Osteoblast (primary cell): ENCODE results near the gene PTDSS2. TPM values are rescaled to one million over a fixed set of nuclear protein-coding genes. Genes with fewer than 3 reads are reported as not detected.

Experiments
- DNase-seq: peaks from one replicate; pipeline ENCODE4 v3.0.0; 2011; ENCODE audit warnings: low spot score, mixed read lengths; ENCODE audit not compliant: insufficient read length; ENCODE audit errors: missing footprints
- H2AFZ ChIP-seq: 2 replicates; pipeline ENCODE4 v1.6.0; 2011; ENCODE audit warnings: mild to moderate bottlenecking, low read length
- H3K27ac ChIP-seq: 2 replicates; pipeline ENCODE4 v1.5.1; 2011; ENCODE audit warnings: mild to moderate bottlenecking, low read depth, low read length, moderate library complexity
- H3K27me3 ChIP-seq: 2 replicates; pipeline ENCODE4 v1.6.0; 2012; ENCODE audit warnings: mild to moderate bottlenecking, control low read depth, inconsistent platforms, low read length, moderate library complexity; ENCODE audit not compliant: insufficient read depth
- H3K36me3 ChIP-seq: 2 replicates; pipeline ENCODE4 v1.5.1; 2011; ENCODE audit warnings: mild to moderate bottlenecking, low read length, control low read depth, moderate library complexity; ENCODE audit not compliant: insufficient read depth
- H3K4me1 ChIP-seq: 2 replicates; pipeline ENCODE4 v1.5.1; 2011; ENCODE audit warnings: mild to moderate bottlenecking, low read length, control low read depth, moderate library complexity; ENCODE audit not compliant: insufficient read depth
- H3K4me2 ChIP-seq: 2 replicates; pipeline ENCODE4 v1.6.0; 2011; ENCODE audit warnings: mild to moderate bottlenecking, low read length; ENCODE audit not compliant: insufficient read depth
- H3K4me3 ChIP-seq: fragments of 200-600 bp; sonication (generic); 3 replicates; pipeline ENCODE4 v1.5.1; 2012; ENCODE audit warnings: mild to moderate bottlenecking, low read length, inconsistent platforms; ENCODE audit not compliant: insufficient read depth
- H3K79me2 ChIP-seq: 2 replicates; pipeline ENCODE4 v1.6.0; 2012; ENCODE audit warnings: mild to moderate bottlenecking, low read length, control low read depth, inconsistent platforms; ENCODE audit not compliant: insufficient read depth
- H3K9me3 ChIP-seq: 2 replicates; pipeline ENCODE4 v1.5.1; 2011; ENCODE audit warnings: low read depth, low read length, control low read depth
- H4K20me1 ChIP-seq: 2 replicates; pipeline ENCODE4 v1.6.0; 2012; ENCODE audit warnings: mild to moderate bottlenecking, low read length, control low read depth; ENCODE audit not compliant: insufficient read depth
- total RNA-seq: library from RNA; depleted of rRNA; stranded (reverse); fragments of >200 nt; gene quantifications from 2 replicates; pipeline ENCODE4 v1.2.3, GENCODE V29; 2012
- TF ChIP-seq, protein P1 (sequence below): IDR thresholded peaks from 2 replicates; pipeline ENCODE4 v1.5.1; 2011; ENCODE audit warnings: mild to moderate bottlenecking, low read depth, low read length, moderate library complexity; ENCODE audit errors: extremely low read depth

The PTDSS2 gene
- total RNA-seq, 1 donor: 36.2 TPM

DNA sequence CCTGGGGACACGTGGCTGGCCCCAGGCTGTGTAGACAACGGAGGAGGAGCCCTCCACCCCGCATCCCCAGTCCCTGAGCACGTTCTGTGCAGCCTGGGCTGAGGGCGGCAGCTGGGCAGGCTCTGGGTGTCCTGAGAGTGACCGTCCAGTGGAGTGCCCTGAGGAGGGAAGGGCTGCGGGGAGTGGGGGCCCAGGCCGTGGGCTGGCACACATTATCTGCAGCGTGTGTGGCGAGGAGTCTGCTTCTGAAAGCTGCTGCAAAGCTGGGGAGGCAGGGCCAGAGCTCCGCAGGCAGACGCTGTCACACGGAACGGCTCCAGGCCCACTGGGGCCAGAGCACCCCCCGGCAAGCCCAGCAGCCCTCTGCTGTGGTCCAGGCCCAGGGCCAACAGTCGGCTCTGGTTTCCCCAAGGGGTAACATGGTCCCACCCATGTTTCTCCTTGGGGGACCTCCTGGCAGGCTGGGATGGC is 7.4 kb upstream of the PTDSS2 start:
- no peaks in the 10 kb centered on the region for H3K79me2 ChIP-seq
- H2AFZ ChIP-seq: no peak overlapping the region
- no peak overlapping the region for H3K4me2 ChIP-seq
- DNase-seq: peak; percentile 84
- no peaks in the 10 kb centered on the region for H4K20me1 ChIP-seq
- H3K27ac ChIP-seq: no peak overlapping the region
- H3K4me3 ChIP-seq: no peak overlapping the region
- no peaks in the 10 kb centered on the region for H3K36me3 ChIP-seq
- H3K9me3 ChIP-seq: no peaks in the 10 kb centered on the region
- peaks cover 4% of the 10 kb centered on the region for H3K4me1 ChIP-seq
- TF ChIP-seq, protein P1, sequence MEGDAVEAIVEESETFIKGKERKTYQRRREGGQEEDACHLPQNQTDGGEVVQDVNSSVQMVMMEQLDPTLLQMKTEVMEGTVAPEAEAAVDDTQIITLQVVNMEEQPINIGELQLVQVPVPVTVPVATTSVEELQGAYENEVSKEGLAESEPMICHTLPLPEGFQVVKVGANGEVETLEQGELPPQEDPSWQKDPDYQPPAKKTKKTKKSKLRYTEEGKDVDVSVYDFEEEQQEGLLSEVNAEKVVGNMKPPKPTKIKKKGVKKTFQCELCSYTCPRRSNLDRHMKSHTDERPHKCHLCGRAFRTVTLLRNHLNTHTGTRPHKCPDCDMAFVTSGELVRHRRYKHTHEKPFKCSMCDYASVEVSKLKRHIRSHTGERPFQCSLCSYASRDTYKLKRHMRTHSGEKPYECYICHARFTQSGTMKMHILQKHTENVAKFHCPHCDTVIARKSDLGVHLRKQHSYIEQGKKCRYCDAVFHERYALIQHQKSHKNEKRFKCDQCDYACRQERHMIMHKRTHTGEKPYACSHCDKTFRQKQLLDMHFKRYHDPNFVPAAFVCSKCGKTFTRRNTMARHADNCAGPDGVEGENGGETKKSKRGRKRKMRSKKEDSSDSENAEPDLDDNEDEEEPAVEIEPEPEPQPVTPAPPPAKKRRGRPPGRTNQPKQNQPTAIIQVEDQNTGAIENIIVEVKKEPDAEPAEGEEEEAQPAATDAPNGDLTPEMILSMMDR: no peak
- peaks cover 23% of the 10 kb centered on the region for H3K27me3 ChIP-seq

DNA sequence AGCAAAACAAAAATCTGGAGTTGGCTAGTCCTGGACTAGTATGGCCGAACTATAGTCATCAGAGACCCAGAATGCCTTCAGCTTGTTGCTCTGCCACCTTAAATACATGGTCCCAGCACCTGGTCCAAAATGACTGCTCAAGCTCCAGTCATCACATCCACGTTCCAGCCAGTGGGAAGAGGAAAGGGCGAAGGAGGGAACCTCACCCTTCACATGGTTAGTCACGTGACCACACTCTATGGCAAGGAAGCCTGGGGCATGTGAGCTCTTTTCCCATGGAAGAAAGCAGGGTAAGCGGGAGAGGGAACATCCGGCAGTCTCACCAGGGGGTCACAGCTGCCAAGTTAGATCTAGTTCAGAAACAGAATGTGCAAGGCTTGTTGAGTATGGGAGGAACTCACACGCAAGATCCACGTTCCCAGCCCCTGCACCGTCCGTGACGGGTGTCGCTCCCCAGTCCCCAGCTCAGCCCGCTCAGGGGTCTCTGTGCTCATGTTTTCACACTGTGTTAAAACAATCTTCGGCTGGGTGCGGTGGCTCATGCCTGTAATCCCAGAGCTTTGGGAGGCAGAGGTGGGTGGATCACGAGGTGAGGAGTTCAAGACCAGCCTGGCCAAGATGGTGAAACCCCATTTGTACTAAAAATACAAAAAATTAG is 6.4 kb upstream of the PTDSS2 start:
- TF ChIP-seq, protein P1: no peak
- H3K4me3 ChIP-seq: no peak overlapping the region
- H4K20me1 ChIP-seq: no peaks in the 10 kb centered on the region
- H3K79me2 ChIP-seq: no peaks in the 10 kb centered on the region
- H3K27ac ChIP-seq: no peak overlapping the region
- H3K27me3 ChIP-seq: peaks cover 23% of the 10 kb centered on the region
- H2AFZ ChIP-seq: no peak overlapping the region
- peak; percentile 92 for DNase-seq
- no peaks in the 10 kb centered on the region for H3K9me3 ChIP-seq
- H3K4me2 ChIP-seq: no peak overlapping the region
- peaks cover 8% of the 10 kb centered on the region for H3K4me1 ChIP-seq
- H3K36me3 ChIP-seq: no peaks in the 10 kb centered on the region

DNA sequence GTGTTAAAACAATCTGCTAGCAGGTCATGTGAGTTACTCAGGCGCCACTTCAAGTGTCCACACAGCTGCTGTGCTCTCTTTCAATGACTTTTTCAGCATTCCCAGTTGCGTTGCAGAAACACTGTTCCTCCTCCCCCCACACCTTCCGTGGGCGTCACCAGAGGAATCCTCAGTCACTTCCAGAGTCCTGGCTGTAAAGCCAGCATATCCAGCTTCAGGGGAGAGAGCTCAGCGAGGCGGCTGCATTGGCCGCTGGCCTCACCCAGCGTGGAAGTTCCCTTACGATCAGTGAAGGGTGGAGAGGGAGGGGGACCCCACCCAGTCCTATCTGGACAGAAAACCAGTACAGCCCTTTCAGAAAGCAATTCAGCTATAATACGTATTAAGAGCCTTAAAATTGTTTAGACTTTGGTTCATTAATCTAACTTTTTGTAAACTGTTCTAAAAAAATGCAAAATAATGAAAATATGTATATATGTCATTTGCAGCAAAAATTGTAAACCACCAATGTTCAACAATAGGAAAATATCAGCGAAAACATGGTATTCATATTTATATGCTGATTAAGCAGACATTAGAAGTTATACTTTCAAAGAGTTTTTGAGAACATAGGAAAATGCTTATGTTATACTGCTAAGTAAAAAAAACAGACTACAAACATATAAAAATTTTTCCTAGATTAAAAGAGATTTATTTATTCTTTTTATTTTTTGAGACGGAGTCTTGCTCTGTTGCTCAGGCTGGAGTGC is 5.5 kb upstream of the PTDSS2 start:
- Histone ChIP-seq H3K4me3 (no peak overlapping the region), H4K20me1 (no peaks in the 10 kb centered on the region), H2AFZ (peak overlapping the region; percentile 59), H3K4me2 (peak overlapping the region; percentile 23), H3K36me3 (no peaks in the 10 kb centered on the region), H3K79me2 (peaks cover 4% of the 10 kb centered on the region), H3K27me3 (peaks cover 23% of the 10 kb centered on the region), H3K27ac (no peak overlapping the region), H3K4me1 (peaks cover 17% of the 10 kb centered on the region), H3K9me3 (no peaks in the 10 kb centered on the region)
- DNase-seq: peak; percentile 90
- TF ChIP-seq, protein P1: no peak
